ENCODE results near the gene DNAJA4. TPM values are rescaled to one million over a fixed set of nuclear protein-coding genes. Genes with fewer than 3 reads are reported as not detected.

DNAJA4 gene
- total and polyA plus RNA-seq, 8 donors = 11.4 to 53.6 (median 30.3) TPM; not detected in 1

DNA sequence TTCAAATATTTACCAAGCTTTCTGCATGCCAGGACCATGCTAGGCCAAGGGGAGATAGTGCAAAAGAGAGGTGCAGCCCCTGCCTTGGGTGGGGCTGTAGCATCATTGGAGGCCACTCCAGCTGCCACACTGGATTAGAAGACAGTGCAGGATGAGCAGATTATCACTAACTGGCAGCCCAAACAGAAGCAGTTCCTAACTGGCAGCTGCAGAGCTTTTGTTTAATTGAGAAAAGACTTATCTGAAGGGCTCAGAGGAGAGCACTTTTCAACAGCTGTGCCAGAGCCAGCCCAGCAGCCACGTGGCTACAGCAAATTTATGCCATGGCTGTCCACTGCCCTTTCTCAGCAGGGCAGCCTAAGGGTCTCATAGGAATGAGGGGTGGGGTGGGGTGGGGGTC lies 16.5 kb upstream of the DNAJA4 start:
- H3K27me3 ChIP-seq = no peaks in the 10 kb centered on the region
- peaks cover 0 to 15% (median 13%) of the 10 kb centered on the region in 4 donors for H3K4me1 ChIP-seq
- 21 to 73% (median 35%) methylated on average over 1 of the region's 1 CpG for WGBS, 5 donors
- no peaks in the 10 kb centered on the region for H3K36me3 ChIP-seq
- TF ChIP-seq EP300 (IDR thresholded peaks at IDR 0.05) = no peak
- intact Hi-C loops (cut with DNase I; ENCODE audit: low total_unique reads) = no loop called here
- H3K9me3 ChIP-seq = no peaks in the 10 kb centered on the region
- no peak overlapping the region for H3K27ac ChIP-seq
- DNase-seq = no peak
- H3K4me3 ChIP-seq = no peak overlapping the region

DNA sequence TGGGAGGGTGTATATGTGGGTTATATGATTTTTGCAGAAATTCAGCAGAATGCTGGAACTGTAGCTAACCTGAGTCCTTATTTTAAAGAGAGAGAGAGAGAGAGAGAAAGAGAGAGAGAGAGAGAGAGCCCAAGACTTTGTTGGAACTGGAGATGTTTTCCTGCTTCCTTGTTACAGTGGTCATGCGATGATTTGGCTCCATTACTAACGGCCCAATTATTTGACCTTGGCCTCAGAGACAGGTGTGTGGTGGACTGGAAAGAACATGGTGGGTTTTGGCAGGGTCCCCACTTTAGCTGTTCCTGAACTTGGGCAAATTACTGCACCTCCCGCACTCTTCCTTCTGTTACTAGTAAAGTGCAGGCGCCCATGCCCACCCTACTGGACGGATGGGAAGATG lies 15.2 kb upstream of the DNAJA4 start:
- intact Hi-C loops (cut with DNase I; ENCODE audit: low total_unique reads) = no loop called here
- WGBS, 5 donors = 80 to 89% (median 85%) methylated on average over 5 of the region's 5 CpGs
- TF ChIP-seq EP300 (IDR thresholded peaks at IDR 0.05) (no peak), CTCF (IDR thresholded peaks at IDR 0.05) (no peak), POLR2A (IDR thresholded peaks at IDR 0.05) (no peak), POLR2AphosphoS5 (IDR thresholded peaks at IDR 0.05) (no peak)
- Histone ChIP-seq H3K36me3 (no peaks in the 10 kb centered on the region), H3K27ac (no peak overlapping the region), H3K9me3 (no peaks in the 10 kb centered on the region), H3K4me3 (no peak overlapping the region), H3K4me1 (peaks cover 0 to 5% (median 3%) of the 10 kb centered on the region in 4 donors), H3K27me3 (no peaks in the 10 kb centered on the region)
- DNase-seq = no peak

- intact Hi-C loops (cut with DNase I; ENCODE audit: low total_unique reads) = no loop called here
- Histone ChIP-seq H3K4me3 (no peak overlapping the region), H3K9me3 (no peaks in the 10 kb centered on the region), H3K27ac (no peak overlapping the region), H3K36me3 (no peaks in the 10 kb centered on the region), H3K27me3 (no peaks in the 10 kb centered on the region), H3K4me1 (no peaks in the 10 kb centered on the region)
- TF ChIP-seq POLR2AphosphoS5 (IDR thresholded peaks at IDR 0.05) = no peak
- TF ChIP-seq POLR2A (IDR thresholded peaks at IDR 0.05) = no peak
- TF ChIP-seq CTCF (IDR thresholded peaks at IDR 0.05) = no peak
- TF ChIP-seq EP300 (IDR thresholded peaks at IDR 0.05) = no peak
- DNase-seq = no peak
- WGBS, 5 donors = 76 to 89% (median 86%) methylated on average over 9 of the region's 9 CpGs
These were observed 13.2 kb upstream of the DNAJA4 start for GRCh38 chr15:78251136-78251535.

DNA sequence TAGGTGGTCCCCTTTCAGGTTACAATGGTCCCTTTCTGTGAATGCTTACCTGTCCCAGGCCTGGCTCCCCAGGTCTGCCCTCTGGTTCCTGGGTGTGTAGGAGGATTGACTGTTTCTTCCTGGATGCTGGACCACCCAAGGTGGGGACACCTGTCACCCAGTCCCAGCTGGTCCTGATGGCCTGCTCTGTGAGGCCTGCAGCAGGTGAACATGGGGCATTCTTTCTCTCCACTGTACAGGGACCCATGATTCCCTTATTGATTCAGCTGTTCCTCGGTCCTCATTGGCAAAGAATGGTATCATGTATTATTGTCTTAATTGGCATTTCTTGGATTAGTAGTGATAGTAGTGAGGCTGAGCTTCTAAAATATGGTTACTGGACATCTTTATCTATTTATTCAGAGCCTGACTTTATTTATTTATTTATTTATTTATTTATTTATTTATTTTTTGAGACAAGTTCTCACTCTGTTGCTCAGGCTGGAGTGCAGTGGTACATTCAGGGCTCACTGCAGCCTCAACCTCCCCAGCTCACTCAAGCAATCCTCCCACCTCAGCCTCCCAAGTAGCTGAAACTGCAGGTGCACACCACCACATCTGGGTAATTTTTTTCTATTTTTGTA lies 8.8 kb upstream of the DNAJA4 start:
- Histone ChIP-seq H3K27ac (no peak overlapping the region), H3K4me3 (no peak overlapping the region), H3K36me3 (no peaks in the 10 kb centered on the region), H3K9me3 (no peaks in the 10 kb centered on the region), H3K27me3 (no peaks in the 10 kb centered on the region), H3K4me1 (no peaks in the 10 kb centered on the region)
- intact Hi-C loops (cut with DNase I; ENCODE audit: low total_unique reads) = no loop called here
- WGBS, 5 donors = 80 to 100% (median 84%) methylated on average over 1 of the region's 1 CpG
- no peak for TF ChIP-seq CTCF (IDR thresholded peaks at IDR 0.05)
- TF ChIP-seq POLR2A (IDR thresholded peaks at IDR 0.05) = no peak
- TF ChIP-seq POLR2AphosphoS5 (IDR thresholded peaks at IDR 0.05) = no peak
- no peak for TF ChIP-seq EP300 (IDR thresholded peaks at IDR 0.05)
- DNase-seq = no peak

GRCh38 chr15:78256044-78256437 lies 8.3 kb upstream of the DNAJA4 start:
- no peaks in the 10 kb centered on the region for H3K27me3 ChIP-seq
- WGBS, 5 donors = 72 to 91% (median 87%) methylated on average over 3 of the region's 3 CpGs
- TF ChIP-seq POLR2A (IDR thresholded peaks at IDR 0.05) (no peak), POLR2AphosphoS5 (IDR thresholded peaks at IDR 0.05) (no peak), EP300 (IDR thresholded peaks at IDR 0.05) (no peak), CTCF (IDR thresholded peaks at IDR 0.05) (no peak)
- H3K4me1 ChIP-seq = peaks cover 0 to under 1% (median 0%) of the 10 kb centered on the region in 4 donors
- no peaks in the 10 kb centered on the region for H3K9me3 ChIP-seq
- no peak for DNase-seq
- H3K4me3 ChIP-seq = no peak overlapping the region
- intact Hi-C loops (cut with DNase I; ENCODE audit: low total_unique reads) = no loop called here
- no peak overlapping the region for H3K27ac ChIP-seq
- H3K36me3 ChIP-seq = no peaks in the 10 kb centered on the region

Data from stomach (tissue), 9 donors.